ENCODE data around the gene IRX2.

The IRX2 gene

GRCh38 chr5:2711446-2712425, 39.7 kb downstream of the IRX2 start:
- Mint-ChIP-seq H3K4me1 (no peaks in the 10 kb centered on the region), H3K9me3 (no peaks in the 10 kb centered on the region), H3K27me3 (ENCODE audit: low read depth) (peaks cover 60% of the 10 kb centered on the region), H3K4me3 (no peak overlapping the region), H3K27ac (no peak overlapping the region), H3K36me3 (ENCODE audit: low read depth) (no peaks in the 10 kb centered on the region)
- TF ChIP-seq, protein P1, sequence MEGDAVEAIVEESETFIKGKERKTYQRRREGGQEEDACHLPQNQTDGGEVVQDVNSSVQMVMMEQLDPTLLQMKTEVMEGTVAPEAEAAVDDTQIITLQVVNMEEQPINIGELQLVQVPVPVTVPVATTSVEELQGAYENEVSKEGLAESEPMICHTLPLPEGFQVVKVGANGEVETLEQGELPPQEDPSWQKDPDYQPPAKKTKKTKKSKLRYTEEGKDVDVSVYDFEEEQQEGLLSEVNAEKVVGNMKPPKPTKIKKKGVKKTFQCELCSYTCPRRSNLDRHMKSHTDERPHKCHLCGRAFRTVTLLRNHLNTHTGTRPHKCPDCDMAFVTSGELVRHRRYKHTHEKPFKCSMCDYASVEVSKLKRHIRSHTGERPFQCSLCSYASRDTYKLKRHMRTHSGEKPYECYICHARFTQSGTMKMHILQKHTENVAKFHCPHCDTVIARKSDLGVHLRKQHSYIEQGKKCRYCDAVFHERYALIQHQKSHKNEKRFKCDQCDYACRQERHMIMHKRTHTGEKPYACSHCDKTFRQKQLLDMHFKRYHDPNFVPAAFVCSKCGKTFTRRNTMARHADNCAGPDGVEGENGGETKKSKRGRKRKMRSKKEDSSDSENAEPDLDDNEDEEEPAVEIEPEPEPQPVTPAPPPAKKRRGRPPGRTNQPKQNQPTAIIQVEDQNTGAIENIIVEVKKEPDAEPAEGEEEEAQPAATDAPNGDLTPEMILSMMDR (IDR thresholded peaks at IDR 0.05; ENCODE audit: unreplicated experiment in 3 of 3) = no peak

DNA sequence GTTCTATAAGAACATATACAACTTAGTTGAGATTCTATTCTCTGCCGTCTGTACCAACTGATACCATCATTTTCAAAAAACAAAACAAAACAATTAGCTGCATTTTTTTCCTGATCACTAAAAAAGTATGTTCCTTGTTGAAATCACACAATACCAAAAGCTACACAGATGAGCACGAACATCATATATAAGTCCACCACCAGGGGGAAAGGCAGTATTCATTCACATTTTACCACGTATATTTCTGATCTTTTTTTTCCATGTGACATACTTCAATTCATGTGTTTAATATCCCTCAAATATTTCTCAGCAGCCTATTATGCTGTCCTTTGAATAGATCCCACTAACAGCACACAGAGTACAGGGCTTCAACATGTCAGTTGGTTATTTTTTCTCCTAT, 40.6 kb downstream of the IRX2 start:
- TF ChIP-seq, protein P1 (IDR thresholded peaks at IDR 0.05; ENCODE audit: unreplicated experiment in 3 of 3) = peak; percentile 34 to 62 (median 41)
- Mint-ChIP-seq H3K36me3 (ENCODE audit: low read depth) (no peaks in the 10 kb centered on the region), H3K27me3 (ENCODE audit: low read depth) (peaks cover 52% of the 10 kb centered on the region), H3K27ac (no peak overlapping the region), H3K4me3 (no peak overlapping the region), H3K4me1 (no peaks in the 10 kb centered on the region), H3K9me3 (no peaks in the 10 kb centered on the region)

DNA sequence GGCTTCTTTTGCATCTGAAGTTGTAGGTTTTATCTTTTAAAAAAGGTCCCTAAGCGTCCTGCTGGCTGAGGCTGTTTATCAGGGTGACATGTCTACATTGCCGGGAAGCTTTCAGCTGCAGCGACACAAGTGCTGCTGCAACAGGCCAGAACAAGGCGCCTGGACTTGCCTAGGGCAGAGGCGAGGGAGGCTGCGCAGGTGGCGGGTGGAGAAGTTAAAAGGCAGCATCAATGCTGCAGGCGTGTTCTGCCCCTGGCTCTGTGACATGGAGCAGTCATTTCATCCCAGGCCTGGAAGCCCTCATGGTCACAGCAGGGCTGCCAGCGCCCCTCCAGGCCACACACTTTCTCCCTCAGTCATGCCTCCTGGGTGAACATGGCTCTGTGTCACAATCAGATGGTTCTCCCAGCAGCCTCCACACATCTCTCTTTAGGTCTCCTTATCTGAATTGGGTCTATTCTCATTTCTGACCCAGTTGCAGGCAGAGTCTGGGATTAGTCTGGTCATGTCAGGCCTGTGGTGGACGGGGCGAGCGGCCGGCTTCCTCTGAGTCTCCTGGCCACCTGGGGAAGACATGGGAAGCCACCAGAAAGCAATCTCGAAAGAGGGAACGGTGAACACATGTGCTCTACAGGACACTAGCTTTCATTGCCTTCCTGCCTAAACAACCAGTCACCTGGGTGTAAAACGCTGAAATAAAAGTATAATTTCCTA, 41.3 kb downstream of the IRX2 start:
- TF ChIP-seq, protein P1 (IDR thresholded peaks at IDR 0.05; ENCODE audit: unreplicated experiment in 3 of 3) = no peak
- Mint-ChIP-seq H3K4me3 (no peak overlapping the region), H3K27me3 (ENCODE audit: low read depth) (peaks cover 48% of the 10 kb centered on the region), H3K9me3 (no peaks in the 10 kb centered on the region), H3K36me3 (ENCODE audit: low read depth) (no peaks in the 10 kb centered on the region), H3K4me1 (no peaks in the 10 kb centered on the region), H3K27ac (no peak overlapping the region)

GRCh38 chr5:2708751-2709150, 42.7 kb downstream of the IRX2 start:
- Mint-ChIP-seq H3K4me1 (no peaks in the 10 kb centered on the region), H3K27me3 (ENCODE audit: low read depth) (peaks cover 48% of the 10 kb centered on the region), H3K36me3 (ENCODE audit: low read depth) (no peaks in the 10 kb centered on the region), H3K9me3 (no peaks in the 10 kb centered on the region), H3K4me3 (no peak overlapping the region), H3K27ac (no peak overlapping the region)
- TF ChIP-seq, protein P1 (IDR thresholded peaks at IDR 0.05; ENCODE audit: unreplicated experiment in 3 of 3) = no peak

DNA sequence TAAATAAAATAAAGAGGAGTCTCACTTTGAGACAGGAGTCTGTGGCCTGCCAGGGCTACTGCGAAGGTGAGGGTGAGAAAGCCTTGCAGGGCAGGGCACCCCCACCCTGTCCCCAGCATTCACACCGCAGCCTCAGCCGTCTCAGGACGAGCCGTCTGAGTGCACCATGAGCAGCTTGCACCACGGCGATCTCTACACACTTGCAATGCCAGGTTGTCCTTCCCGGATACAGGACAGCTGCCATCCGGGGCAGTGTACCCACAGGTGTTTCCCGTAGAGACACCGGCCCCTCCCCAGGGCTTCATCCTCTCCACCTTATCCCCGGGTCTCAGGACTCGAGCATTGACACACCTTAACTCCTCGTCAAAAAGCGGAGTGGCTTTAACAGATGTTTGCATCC, 43.3 kb downstream of the IRX2 start:
- no peak overlapping the region for H3K4me3 Mint-ChIP-seq
- H3K9me3 Mint-ChIP-seq = no peaks in the 10 kb centered on the region
- no peak overlapping the region for H3K27ac Mint-ChIP-seq
- no peaks in the 10 kb centered on the region for H3K36me3 Mint-ChIP-seq (ENCODE audit: low read depth)
- H3K4me1 Mint-ChIP-seq = no peaks in the 10 kb centered on the region
- TF ChIP-seq, protein P1 (IDR thresholded peaks at IDR 0.05; ENCODE audit: unreplicated experiment in 3 of 3) = no peak
- peaks cover 46% of the 10 kb centered on the region for H3K27me3 Mint-ChIP-seq (ENCODE audit: low read depth)
